ELF-1 (cell line): ENCODE data around the gene MTTP.
"Not testable (repeated sequence)": the region's sequence is repeated elsewhere in the genome, so short reads cannot be mapped to it uniquely, and the experiment has no call there.

Experiments
- DNase-seq: peaks from one replicate; pipeline ENCODE4 v3.0.0-alpha.2; 2016; ENCODE audit warnings: low read depth, low spot score

Gene MTTP

DNA sequence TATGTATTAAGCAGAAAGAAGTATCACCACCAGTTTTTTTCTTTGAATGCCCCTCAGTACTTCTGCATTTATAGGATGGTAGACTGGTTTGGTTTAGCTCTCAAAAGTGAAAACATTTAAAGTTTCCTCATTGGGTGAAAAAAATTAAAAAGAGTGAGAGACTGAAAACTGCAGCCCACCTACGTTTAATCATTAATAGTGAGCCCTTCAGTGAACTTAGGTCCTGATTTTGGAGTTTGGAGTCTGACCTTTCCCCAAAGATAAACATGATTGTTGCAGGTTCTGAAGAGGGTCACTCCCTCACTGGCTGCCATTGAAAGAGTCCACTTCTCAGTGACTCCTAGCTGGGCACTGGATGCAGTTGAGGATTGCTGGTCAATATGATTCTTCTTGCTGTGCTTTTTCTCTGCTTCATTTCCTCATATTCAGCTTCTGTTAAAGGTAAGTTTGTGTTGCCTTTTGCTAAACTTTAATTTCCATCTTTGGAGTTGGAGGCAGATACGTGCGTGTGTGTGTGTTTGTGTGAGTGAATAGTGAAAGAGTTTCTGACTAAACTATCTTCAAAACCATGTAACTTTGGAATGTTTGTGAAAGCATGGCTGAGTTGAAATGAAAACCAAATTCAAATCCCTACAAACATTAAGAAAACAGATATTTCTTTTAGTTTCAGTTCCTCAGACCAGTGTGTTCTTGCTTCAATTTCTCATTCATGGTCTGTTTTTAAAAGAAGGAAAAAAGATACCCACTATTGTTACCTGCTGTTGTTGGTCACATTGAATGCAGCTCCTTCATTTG is at the start of gene MTTP:
MTTP (plus strand) TSS at position 295 of the 795 bp plus-strand sequence; CDS start at position 381, 86 bp downstream.
- DNase-seq, result no peak

GRCh38 chr4:99529228-99529627 is 45.4 kb upstream of the MTTP start:
- DNase-seq, result no peak

- no peak for DNase-seq
Measured at GRCh38 chr4:99529956-99530355, 44.7 kb upstream of the MTTP start.

DNA sequence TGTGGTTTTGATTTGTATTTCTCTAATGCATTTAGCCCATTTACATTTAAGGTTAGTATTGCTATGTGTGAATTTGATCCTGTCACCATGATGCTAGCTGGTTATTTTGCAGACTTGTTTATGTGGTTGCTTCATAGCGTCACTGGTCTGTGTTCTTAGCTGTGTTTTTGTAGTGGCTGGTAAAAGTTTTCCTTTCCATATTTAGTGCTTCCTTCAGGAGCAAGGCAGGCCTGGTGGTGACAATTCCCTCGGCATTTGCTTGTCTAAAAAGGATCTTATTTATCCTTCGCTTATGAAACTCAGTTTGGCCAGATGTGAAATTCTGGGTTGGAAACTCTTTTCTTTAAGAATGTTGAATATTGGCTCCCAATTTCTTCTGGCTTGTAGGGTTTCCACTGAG is 39.9 kb upstream of the MTTP start:
- DNase-seq, result not testable (repeated sequence)

GRCh38 chr4:99536271-99536670 is 38.4 kb upstream of the MTTP start:
- no peak for DNase-seq

DNA sequence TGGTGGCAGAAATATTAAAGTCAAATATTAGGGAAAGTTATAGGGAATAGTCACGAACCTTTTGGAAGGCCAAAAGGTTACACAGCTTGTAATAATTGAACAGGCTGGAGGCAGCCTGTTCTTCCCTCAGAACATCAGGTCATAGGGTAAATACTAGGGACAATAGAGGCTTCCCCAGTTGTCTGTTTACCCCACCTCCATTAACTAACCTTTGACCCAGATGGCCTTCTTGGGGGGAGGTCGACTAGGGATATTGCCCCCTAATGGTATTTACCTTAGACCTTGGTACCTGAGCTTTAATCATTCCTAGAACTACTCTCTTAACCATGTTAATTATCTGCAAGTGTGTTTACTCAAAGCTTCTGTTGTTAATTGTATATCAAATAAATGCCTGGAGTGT is 37.8 kb upstream of the MTTP start:
- no peak for DNase-seq

DNA sequence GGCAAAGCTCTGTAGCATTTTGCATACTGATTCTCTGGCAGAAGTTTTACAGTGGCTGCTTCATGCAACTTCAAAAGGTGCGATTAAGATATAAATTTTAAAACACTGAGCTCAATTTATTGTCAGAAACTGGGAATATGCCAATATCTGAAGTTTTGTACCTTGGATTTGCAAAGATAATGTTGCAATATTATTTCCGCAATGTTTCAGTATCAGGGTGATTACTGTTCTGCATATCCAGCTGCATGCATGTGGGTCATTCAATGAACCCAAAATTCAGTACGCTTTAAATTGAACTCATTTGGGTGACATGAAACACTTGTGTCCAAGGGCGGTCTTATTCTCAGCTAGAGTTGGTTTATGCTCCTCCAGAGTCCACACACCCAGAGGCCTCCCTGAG is 37.0 kb upstream of the MTTP start:
- DNase-seq, result no peak

DNA sequence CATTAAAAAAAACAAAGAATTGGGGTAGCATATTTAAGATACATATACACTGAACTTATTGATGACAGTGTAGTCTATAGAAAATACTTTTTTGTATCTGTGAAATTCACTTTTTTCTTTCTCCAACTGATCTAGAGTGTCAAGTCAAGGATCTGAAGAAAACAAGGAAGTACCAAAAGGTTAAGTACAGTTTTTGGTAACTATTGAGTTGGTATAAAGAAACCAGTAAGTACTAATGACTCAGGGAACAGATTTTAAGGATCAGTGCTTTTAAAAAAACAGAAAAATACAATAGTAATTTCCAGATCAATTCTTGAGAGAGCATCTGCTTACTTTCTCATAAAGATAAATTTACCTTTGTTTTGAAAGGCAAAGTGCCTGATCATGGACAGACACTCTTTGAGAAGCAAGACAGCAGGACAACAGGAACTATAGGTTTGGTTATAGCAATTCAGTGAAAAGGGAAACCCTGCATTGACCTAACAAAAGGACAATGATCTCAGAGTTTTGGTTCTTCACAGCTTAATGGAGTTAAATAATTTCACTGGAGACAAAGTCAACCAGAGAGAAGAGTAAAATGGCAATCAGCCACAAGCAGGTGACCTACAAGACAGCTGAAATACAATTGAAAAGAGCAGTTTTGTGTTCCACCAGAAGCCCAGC is 34.2 kb upstream of the MTTP start:
- no peak for DNase-seq

GRCh38 chr4:99552872-99553271 is 21.8 kb upstream of the MTTP start:
- DNase-seq, result no peak

DNA sequence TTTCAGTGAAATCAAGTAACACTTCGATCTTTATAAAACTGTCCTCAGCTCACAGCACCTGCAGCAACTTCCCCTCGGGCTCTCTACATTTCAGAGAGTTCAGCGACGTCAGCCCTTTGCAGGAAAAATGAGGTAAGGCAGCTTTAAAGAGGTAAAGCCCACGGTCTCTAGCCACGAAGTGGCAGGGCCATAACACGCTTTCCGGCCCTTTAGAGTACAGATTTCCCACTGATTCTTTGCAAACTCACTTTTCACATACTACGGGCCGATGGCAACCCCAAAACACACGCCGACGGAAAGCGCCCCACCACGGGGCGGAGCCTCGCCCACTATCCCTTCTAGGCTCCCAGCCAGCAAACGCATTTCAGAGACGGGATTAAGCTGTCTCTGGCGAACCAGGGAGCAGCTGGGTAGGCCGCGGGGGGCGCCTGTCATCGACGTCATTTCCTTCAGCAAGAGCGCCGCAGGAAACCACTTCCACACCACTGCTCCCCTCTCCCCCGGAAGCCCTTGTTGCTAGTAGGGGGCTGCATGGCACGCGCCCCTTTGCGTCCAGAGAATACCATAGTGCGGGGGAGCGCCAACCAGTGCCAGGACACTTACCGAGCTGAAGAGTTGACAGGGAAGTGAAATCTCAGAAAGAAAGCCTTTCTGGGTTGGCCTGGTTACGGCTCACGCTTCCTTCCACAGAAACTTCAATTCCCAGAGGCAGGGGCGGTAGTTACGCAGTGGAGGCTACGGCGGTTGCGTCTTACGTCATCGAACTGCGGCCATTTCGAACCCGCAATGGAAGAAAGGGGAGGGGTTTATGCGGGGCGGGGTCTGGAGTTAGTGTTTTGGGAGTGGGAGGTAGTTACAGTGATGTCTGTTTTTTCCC is 11.1 kb upstream of the MTTP start, which contains the start of gene TRMT10A:
TRMT10A (minus strand) TSS at position 730 of the 877 bp plus-strand sequence. CDS start 4,701 bp downstream, outside the sequence.
- DNase-seq, result peak; percentile 99

DNA sequence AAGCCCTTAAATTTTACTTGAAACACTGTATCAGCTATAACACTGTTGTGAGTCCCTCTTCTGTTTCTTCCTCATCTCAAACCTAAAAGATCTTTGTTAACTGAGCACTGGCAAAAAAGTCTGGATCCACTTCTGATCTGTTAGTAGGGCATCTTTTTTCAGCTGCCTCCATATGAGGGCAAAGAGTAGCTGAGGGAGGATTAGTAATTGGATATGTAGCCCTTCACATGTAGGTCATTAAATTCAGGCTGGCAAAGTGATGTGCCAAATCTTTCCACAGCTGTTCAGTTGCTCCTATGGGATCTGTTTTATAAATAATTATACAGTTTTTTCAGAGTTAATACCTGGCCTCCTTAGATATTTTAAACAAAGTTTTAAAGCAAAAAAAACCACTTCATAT is 9.7 kb upstream of the MTTP start:
- DNase-seq, result no peak

DNA sequence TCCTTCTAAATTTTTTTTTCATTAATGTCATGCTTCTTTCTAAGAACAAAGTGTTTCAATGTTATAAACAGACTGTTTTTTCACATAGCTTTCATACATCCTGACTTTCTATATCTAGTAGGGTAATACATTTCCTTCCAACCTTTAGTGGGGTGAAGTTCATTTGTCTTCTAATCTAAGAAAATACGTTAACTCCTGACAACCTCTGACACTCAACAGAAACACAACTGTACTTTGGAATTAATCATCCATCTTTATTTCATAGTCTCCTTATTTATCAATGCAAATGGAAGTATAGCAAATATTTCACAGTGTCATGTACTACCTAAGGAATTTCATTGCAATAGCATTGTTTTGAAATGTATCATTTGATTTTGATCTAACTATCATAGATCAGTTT is 2.7 kb upstream of the MTTP start:
- DNase-seq, result no peak

DNA sequence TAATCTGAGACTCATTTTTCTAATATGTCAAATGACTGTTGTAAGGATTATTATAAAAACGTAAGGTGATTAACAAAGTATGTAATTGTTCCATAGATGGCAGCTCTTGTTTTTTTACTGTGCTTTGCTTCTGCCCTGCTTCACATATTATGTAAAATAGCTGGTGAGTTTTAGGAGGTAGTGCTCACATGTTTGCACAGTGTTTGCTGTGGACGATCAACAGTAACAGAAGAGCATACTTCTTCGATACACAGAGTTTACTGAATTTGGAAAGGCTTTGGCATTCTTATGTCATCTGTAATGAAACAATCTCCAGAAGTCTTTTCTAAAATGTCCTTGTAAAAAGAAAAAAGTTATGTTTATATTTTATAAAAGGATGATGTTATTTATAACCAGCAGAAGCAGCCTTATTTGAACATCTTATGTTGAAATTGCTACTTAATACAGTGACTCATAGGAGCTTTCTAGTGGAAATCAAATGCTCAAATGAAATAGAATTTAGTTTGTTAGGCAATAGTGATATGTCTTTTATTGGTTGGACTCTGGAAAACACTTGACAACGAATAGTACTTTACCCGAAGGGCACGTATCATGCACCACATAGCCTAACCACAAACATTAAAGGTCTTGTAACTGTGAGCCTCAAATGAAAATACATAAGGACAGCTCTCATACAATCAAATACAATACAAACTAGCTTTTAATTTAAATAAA is 1.9 kb upstream of the MTTP start:
- no peak for DNase-seq

- no peak for DNase-seq
Measured at GRCh38 chr4:99573735-99574368, 772 bp upstream of the MTTP start.

- no peak for DNase-seq
Measured at GRCh38 chr4:99578714-99579113, 4.1 kb downstream of the MTTP start.

- DNase-seq, result no peak
Measured at GRCh38 chr4:99585516-99585915, 10.9 kb downstream of the MTTP start.

GRCh38 chr4:99586322-99586721 is 11.7 kb downstream of the MTTP start:
- no peak for DNase-seq

DNA sequence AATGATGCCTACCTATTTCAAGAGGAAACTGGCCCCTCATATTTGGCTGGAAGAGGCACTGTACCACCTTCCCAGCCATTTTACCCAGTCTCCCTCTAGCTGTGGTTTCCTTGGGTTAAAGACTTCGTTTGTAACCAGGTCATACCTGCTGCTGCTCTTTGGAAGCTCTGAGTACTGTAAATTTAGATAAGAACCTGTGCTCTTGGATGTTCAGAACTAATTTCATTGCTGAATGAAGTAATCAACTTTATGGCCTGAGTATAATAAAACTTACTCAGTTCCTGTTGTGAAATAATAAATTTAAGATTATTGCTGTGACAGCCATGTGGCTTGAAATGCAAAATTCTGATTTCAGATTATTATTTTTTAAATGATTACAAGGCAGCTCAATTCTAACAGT is 12.2 kb downstream of the MTTP start:
- no peak for DNase-seq

DNA sequence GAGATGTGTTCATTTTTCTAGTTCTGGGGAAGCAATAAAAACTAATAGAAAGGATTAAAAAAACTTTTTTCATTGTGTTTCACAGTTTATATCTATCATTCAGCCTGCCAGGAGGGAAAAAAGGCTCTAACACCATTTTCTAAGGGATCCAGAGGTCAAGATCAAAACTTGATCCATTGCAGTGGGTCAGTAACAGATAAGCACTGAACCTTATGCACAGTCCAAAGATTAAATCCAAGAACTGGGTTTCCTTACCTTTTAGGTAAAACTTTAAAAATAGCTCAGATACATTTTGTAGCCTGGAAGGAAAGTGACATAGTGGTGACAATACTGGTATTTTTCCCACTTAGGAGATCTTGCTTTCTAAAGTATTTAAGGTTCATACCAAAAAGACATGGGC is 12.7 kb downstream of the MTTP start:
- no peak for DNase-seq

GRCh38 chr4:99587803-99588202 is 13.2 kb downstream of the MTTP start:
- no peak for DNase-seq

DNA sequence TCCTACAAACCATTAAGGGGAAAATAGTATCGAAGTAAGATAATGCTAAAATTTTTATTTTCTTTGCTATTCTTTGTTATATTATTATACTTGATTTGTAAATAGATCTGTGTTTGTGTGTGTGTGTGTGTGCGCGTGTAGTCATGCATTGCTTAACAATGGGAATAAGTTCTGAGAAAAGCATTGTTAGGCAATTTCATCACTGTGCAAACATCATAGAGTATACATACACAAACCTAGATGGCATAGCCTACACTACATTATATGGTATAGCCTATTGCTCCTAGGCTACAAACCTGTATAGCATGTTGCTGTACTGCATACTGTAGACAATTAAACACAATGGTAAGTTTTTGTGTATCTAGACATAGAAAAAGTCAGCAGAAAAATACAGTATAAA is 17.1 kb downstream of the MTTP start:
- DNase-seq, result no peak
